GM10847 (cell line): ENCODE data around the gene SHISA9.

Source experiments
- POLR2A ChIP-seq: IDR thresholded peaks from 2 replicates; pipeline ENCODE4 v1.6.1; 2011; ENCODE audit not compliant: insufficient read length; ENCODE audit errors: extremely low read depth

SHISA9 gene

DNA sequence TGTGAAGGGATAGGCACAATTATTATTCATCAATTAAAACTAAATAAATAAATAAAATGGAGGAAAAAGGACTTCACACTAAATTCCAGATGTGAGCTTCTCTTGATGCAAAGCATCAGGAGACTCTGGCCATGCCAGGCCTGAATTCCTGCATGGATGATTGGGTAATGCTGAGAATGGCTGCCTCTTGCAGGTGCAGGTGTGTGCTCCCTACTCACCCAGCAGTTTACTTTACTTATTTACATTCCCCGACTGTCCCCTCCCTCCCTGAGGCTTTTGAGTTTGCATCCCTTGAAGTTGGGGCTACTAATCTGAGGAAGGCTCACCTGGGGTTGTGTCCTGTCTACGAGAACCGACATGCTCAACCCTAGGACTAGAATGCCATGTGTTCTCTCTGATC, 200.4 kb downstream of the SHISA9 start:
- no peak for TF ChIP-seq POLR2A

DNA sequence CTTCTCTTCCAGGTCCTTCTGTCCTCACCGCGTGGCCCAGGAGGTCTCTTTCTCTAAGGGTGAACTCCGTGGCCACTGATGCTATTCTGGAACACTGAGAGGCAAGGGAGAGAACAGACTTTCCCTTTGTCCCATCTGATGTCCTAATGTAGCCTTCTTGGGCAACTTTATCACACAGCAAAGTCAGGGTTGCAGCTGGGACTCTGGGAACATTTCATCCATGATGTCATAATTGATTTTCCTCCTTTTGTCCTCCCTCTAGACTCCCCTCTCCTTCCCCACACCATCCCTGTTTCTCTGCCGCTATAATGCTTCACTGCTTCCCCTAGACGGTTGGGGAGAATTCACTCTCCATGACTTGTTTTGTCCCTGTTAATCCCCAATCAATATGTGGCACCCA, 201.0 kb downstream of the SHISA9 start:
- no peak for TF ChIP-seq POLR2A

DNA sequence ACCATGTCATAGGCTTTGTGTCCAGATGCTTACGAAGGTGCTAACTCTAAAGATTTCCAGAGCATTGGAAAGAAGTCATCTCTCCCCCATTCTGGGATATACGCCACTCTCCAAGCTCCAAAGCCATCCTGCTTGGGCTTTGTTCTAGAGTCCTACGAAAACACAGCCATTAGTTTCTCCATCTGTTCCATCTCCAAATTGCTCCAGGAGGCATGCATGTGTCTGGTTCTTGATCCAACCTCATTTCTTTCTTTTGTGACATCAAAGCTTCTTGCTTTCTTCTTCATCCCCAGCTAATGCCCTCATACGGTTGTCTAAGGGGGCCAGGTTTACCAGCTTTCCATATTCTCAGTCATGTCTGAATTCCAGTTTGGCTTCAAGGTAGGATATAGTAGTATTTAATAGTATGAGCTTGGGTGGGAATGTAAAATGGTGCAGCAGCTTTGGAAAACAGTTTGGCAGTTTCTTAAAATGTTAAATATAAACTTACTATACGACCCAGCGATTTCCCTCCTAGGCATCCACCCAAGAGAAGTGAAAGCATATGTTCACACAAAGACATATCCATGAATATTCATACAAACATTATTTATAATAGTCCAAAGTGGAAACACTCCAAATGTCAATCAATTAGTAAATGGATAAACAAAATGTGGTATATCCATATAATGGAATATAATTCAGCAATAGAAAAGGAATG, 202.6 kb downstream of the SHISA9 start:
- TF ChIP-seq POLR2A, result no peak

DNA sequence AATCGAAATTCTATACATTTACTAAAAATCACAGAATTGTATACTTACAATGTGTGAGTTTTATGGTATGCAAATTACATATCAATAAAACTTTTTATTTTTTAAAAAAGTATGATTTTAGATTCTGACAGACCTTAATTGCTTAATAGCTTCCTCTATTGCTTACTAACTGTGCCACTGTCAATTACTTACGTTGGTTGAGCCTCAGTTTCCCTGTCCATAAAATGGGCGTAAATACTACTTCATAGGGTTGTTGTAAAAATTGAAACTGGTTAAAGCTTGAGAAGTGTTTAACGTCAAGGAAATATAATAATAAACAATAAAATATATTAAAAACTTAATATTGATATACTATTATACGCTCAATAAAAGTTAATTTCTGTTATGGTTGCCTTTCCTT, 203.4 kb downstream of the SHISA9 start:
- no peak for TF ChIP-seq POLR2A

DNA sequence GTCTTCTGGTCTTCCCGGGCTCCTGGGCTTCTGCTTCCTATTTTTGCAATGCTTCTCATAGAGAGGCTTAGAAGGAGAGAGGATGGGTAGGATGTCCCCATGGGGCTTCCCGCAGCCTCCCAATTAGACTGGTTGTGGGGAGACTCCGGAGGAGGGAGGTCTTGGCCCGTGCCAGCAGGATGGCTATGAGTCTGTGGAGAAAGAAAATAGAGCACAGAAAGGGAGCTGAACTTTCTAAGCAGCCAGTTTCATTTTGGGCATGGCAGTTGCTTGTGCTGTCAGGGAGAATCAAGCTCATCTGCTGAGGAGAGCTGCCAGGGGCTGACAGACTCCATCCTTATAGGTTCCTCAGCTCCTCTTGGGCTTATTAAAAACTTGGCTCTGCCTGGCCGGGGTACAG, 204.0 kb downstream of the SHISA9 start:
- no peak for TF ChIP-seq POLR2A

DNA sequence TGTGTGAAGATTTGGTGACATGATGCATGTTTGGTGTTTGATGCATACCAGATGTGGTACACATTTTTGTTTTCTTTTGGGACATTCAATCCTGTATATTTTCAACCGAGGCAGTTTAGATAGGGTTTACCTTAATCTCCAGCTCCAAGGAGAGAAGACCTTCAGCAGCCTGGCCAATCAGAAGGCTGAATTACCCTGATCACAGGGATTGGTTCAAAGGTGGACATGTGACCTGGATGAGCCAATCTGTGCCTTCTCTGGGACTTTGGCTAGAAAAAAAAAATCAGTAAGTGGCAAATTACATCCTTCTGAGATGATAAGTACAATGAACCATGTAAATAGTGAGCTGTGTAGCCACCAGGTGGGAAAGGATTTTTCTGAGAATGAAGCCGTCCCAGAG, 205.1 kb downstream of the SHISA9 start:
- TF ChIP-seq POLR2A, result no peak

DNA sequence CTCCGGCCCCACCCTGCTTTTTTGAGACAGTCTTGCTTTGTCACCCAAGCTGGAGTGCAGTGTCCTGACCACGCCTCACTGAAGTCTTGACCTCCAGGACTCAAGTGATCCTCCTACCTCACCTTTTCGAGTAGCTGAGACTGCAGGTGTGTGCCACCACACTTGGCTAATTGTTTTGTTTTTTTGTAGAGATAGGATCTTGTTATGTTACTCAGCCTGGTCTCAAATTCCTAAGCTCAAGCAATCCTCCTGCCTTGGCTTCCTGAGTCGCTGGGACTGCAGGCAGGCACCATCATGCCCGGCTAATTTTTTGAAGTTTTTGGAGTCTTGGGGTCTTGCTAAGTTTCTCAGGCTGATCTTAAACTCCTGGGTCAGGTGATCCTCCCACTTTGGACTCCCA, 206.7 kb downstream of the SHISA9 start:
- TF ChIP-seq POLR2A, result no peak

DNA sequence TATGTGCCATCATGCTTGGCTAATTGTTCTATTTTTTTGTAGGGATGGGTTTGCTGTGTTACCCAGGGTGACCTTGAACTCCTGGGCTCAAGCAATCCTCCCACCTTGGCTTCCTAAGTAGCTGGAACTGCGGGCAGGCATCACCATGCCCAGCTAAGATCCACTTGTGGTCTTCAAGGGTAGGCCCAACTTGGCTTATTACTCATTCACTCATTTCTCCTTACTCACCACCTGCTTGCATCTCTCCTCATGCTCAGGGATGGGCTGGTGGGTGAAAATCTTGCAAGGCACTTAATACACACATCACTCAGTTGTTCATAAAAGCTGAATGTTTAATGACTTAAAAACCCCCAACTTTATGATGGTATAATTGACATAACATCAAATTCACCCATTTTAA, 207.8 kb downstream of the SHISA9 start:
- TF ChIP-seq POLR2A, result no peak

DNA sequence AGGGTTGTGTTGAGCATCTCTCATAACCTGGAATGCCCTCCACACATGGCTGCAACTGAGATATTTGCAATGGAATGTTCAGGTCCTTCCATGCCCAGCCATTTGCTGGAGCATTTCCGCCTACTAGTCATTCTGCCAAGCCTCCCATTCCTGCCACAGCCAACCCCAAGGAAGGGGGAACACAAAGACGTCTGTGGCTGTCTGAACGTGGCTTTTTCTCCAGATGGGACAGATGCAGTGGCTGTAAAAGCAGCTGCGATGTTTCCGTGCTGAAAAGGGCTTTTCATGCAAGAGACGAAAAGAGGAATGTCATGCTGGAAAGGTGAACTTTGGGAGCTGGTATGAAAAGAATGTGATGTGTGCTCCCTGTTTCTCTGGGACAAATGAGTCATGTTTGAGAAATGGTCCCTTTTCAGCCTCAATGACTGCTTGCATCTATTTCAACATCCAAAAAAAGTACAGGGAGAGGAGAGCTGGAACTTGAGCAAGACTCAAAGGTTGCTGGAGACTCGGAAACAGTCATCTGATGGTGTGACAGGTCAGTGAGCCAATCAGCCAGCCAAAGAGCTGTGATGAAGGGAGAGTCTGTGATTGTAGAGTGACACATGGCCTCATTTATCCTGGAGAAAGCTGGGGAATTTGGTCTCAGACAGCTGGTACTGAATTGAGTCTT, 208.9 kb downstream of the SHISA9 start:
- no peak for TF ChIP-seq POLR2A

DNA sequence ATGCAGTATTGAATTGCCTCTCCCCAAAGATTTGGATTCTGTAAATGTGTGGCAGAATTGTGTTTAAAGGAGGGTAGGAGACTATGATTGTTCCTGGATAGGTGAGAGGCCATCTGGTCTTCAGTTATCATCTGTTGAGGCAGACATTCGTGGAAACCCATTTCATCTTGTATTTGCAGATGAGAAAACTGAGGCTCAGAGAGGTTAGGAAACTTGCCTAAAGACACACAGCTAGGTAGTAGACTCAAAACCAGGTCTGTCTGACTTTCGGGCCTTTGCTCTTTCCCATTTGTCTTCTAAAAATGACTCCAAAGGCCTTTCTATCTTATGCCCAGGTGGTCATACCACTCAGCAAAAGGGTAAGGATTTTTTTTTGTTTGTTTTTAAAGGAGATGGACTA, 210.3 kb downstream of the SHISA9 start:
- TF ChIP-seq POLR2A, result no peak

DNA sequence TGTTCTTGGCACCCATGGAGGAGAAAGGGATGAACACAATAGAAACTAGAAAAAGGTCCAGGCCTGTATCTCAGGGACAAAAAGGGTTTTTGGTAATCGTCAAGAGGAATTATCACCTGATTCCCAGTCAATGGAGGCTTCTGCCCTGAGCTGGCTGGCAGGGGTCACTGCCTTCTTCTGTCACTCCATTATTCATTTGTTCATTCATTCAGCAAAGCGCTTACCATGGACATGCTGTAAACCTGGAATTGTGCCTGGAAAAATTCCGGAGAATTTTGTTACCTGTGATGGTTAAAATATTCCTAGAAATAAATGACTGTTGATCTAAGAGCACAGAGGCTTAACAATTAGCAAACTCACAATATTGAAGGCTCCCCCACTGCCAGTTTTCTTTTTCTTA, 212.3 kb downstream of the SHISA9 start:
- no peak for TF ChIP-seq POLR2A

DNA sequence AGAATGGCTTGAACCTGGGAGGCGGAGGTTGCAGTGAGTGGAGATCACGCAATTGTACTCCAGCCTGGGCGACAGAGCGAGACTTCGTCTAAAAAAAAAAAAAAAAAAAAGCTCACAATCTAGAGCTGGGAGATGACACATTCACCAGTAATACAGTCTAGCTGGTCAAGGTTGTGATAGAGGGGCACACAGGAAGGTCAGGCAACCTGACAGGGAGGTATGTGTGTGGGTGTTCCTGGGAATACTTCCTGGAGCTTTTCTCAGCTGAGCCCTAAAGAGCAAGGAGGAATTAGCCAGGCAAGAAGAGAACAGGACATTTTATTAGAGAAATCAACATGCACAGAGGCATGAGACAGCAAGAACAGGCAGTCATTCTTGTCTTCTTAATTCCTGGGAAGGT, 216.7 kb downstream of the SHISA9 start:
- no peak for TF ChIP-seq POLR2A

DNA sequence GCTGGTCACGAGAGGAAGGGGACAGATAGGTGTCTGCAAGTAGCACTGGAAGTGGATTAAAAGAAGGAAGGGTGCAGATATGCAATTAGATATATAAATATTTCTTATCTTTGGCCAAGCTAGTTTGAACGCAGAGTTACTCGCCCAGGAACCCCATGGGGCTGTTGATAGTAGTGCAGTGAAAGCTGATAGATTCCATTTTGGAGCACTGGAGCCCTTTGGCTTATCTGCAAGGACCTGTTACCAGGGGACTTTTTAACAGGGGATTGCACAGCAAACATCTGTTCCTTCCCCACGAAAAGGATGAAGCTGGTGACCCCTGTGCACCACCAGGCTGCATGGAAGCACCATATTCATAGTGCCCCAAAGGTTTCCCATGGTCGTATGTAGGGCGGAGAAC, 218.7 kb downstream of the SHISA9 start:
- TF ChIP-seq POLR2A, result no peak

DNA sequence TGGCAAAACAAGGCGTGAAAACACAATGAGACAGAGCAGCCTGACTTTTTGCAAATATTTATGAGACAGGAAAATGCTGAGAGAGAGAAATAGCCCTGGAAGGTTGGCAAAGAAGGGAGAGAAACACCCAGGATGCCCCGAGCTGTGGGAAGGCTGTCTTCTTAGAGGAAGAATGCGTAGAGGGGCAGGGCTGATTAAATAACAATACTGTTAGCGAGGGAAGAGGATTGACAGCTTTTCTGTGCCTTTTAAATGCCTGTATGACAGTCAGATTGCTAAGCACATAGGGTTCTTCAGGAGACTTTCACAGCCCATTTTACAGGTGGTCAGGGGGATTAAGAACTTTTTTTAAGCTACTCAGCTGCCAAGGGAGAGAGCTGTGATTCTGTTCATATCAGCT, 219.2 kb downstream of the SHISA9 start:
- no peak for TF ChIP-seq POLR2A

DNA sequence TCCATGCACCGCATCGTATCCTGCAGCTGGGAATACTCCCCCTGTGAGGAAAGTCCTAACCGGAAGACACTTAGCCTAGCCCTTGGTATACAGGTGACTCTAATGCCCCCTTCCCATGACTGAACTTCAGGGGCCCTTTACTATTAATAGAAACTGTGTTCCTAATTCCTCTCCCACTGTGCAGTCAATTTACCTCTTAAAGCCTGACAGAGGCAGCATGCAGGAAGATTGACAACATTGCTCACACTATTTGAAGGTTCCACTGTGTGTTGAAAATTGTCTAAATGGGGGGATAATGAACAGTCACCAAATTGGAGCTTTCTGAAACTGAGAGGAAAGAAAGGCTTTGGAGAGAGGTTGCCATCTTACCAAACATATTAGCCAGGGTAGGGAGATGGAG, 222.6 kb downstream of the SHISA9 start:
- no peak for TF ChIP-seq POLR2A

DNA sequence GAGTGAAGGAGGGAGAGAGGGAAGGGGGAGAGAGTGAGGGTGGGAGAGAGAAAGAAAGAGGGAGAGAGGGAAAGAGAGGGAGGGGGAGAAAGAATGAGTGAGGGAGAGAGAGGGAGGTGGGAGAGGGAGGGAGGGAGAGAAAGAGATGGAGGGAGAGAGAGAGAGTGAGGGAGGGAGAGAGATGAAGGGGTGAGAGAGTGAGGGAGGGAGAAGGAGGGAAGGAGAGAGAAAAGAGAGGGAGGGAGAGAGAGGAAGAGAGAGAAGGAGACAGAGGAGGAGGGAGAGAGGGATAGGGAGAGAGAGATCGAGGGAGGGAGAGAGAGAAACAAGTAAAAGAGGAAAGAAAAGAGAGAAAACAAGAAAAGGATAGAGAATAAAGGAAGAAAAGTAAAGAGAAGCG, 225.7 kb downstream of the SHISA9 start:
- no peak for TF ChIP-seq POLR2A

DNA sequence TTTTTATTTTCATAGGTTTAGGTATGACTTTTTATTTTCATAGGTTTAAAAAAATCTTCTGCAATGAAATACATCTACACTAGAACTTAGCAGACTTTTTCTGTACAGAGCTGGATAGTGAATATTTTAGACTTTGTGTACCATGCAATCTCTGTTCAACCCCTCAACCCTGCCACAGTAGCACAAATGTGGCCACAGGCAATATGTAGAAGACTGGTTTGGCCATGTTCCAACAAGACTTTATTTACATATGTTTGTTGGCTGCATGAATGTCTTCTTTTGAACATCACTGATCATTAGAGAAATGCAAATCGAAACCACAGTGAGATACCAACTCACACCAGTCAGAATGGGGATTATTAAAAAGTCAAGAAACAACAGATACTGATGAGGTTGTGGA, 229.2 kb downstream of the SHISA9 start:
- no peak for TF ChIP-seq POLR2A
